IMR-90 (cell line): ENCODE data around the gene CANT1.

Experiments used
- BHLHE40 ChIP-seq: fragments of 150-350 bp; IDR thresholded peaks from 2 replicates; pipeline ENCODE4 v1.6.1; 2016; ENCODE audit warnings: mild to moderate bottlenecking, low read depth, low read length
- POLR2A ChIP-seq: IDR thresholded peaks from 2 replicates; pipeline ENCODE4 v1.6.1; 2012; ENCODE audit warnings: mild to moderate bottlenecking, low read depth, low read length
- SMC3 ChIP-seq: fragments of 150-350 bp; IDR thresholded peaks from 2 replicates; pipeline ENCODE4 v1.6.1; 2016; ENCODE audit warnings: low read depth, mild to moderate bottlenecking, antibody characterized with exemption, low read length, moderate library complexity
- TF ChIP-seq, protein P1 (sequence below): conservative IDR thresholded peaks from 2 replicates; pipeline ENCODE4 v1.5.1; 2012; ENCODE audit warnings: mild to moderate bottlenecking, low read depth, low read length, improper control_type of control experiment

- TF ChIP-seq BHLHE40, result no peak
- TF ChIP-seq POLR2A, result no peak
- TF ChIP-seq, protein P1, sequence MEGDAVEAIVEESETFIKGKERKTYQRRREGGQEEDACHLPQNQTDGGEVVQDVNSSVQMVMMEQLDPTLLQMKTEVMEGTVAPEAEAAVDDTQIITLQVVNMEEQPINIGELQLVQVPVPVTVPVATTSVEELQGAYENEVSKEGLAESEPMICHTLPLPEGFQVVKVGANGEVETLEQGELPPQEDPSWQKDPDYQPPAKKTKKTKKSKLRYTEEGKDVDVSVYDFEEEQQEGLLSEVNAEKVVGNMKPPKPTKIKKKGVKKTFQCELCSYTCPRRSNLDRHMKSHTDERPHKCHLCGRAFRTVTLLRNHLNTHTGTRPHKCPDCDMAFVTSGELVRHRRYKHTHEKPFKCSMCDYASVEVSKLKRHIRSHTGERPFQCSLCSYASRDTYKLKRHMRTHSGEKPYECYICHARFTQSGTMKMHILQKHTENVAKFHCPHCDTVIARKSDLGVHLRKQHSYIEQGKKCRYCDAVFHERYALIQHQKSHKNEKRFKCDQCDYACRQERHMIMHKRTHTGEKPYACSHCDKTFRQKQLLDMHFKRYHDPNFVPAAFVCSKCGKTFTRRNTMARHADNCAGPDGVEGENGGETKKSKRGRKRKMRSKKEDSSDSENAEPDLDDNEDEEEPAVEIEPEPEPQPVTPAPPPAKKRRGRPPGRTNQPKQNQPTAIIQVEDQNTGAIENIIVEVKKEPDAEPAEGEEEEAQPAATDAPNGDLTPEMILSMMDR, result no peak
- no peak for TF ChIP-seq SMC3
These were observed 49.8 kb downstream of the CANT1 start for GRCh38 chr17:78959803-78960202.
